ENCODE results near the gene KSR2. TPM values are rescaled to one million over a fixed set of nuclear protein-coding genes. Genes with fewer than 3 reads are reported as not detected.

KSR2 gene
- total and polyA plus RNA-seq, 2 donors = 0.02 to 0.09 TPM

GRCh38 chr12:117524806-117525205, 444.0 kb downstream of the KSR2 start:
- Histone ChIP-seq H3K36me3 (ENCODE audit: control insufficient read depth in 2 of 2, insufficient read depth in 2 of 2, low read length in 1 of 2) (no peaks in the 10 kb centered on the region), H3K4me3 (ENCODE audit: low read length in 2 of 2) (no peak overlapping the region), H3K27ac (ENCODE audit: low read depth in 1 of 2, low read length in 1 of 2) (no peak overlapping the region), H3K4me1 (ENCODE audit: control insufficient read depth in 2 of 2, insufficient read depth in 2 of 2, low read length in 2 of 2) (peaks cover 0 to 3% of the 10 kb centered on the region in 2 donors), H3K27me3 (ENCODE audit: control insufficient read depth in 2 of 2, insufficient read depth in 1 of 2, low read length in 1 of 2) (peaks cover 0 to 2% of the 10 kb centered on the region in 2 donors), H3K9me3 (ENCODE audit: control insufficient read depth in 2 of 2, insufficient read depth in 1 of 2, low read length in 1 of 2) (no peaks in the 10 kb centered on the region)
- no peak for DNase-seq (ENCODE audit: low read depth in 6 of 9, low spot score in 9 of 9)
- WGBS = 95% methylated on average over 17 of the region's 17 CpGs

DNA sequence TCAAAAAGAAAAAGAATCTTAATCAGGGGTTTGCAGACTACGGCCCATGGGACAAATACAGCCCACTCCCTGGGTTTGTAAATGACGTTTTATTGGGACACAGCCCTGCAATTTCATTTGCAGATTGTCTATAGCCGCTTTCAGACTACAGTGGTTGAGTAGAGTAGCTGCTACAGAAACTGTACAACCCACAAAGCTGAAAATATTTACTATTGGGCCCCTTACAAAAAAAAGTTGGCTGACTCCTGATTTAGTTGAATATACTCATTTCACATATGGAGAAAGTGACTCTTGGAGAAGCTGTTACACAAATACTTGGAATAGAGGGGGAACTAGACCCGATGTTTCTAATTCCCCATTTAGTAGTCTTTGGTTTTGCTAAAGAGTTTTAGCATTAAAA, 444.8 kb downstream of the KSR2 start:
- H3K36me3 ChIP-seq (ENCODE audit: control insufficient read depth in 2 of 2, insufficient read depth in 2 of 2, low read length in 1 of 2) = no peaks in the 10 kb centered on the region
- 82% methylated on average over 4 of the region's 4 CpGs for WGBS
- no peak overlapping the region for H3K4me3 ChIP-seq (ENCODE audit: low read length in 2 of 2)
- H3K27me3 ChIP-seq (ENCODE audit: control insufficient read depth in 2 of 2, insufficient read depth in 1 of 2, low read length in 1 of 2) = peaks cover 0 to 2% of the 10 kb centered on the region in 2 donors
- no peaks in the 10 kb centered on the region for H3K9me3 ChIP-seq (ENCODE audit: control insufficient read depth in 2 of 2, insufficient read depth in 1 of 2, low read length in 1 of 2)
- no peak overlapping the region for H3K27ac ChIP-seq (ENCODE audit: low read depth in 1 of 2, low read length in 1 of 2)
- peaks cover 0 to 3% of the 10 kb centered on the region in 2 donors for H3K4me1 ChIP-seq (ENCODE audit: control insufficient read depth in 2 of 2, insufficient read depth in 2 of 2, low read length in 2 of 2)
- no peak for DNase-seq (ENCODE audit: low read depth in 6 of 9, low spot score in 9 of 9)

DNA sequence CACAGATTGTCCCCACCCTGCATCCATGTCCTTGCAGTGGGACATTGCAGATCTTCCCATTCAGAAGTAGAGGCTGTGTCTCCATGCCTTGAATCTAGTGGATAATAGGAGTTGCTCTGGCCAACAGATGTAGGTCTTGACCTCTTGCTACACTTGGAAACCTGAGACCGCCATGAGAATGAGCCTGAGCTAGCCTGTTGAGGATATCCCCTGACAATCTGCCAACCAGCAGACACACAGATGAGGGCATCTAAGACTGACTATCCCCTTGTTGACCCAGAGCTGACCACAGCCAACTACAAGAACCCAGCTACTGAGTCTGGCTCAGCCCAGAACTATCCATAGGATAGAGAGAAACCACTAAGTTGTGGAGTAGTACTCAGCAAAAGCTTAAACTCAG, 446.2 kb downstream of the KSR2 start:
- no peak for DNase-seq (ENCODE audit: low read depth in 6 of 9, low spot score in 9 of 9)
- H3K9me3 ChIP-seq (ENCODE audit: control insufficient read depth in 2 of 2, insufficient read depth in 1 of 2, low read length in 1 of 2) = no peaks in the 10 kb centered on the region
- WGBS = 94% methylated on average over 1 of the region's 1 CpG

GRCh38 chr12:117521867-117522266, 446.9 kb downstream of the KSR2 start:
- DNase-seq (ENCODE audit: low read depth in 6 of 9, low spot score in 9 of 9) = no peak
- H3K4me1 ChIP-seq (ENCODE audit: control insufficient read depth in 2 of 2, insufficient read depth in 2 of 2, low read length in 2 of 2) = peaks cover 0 to 3% of the 10 kb centered on the region in 2 donors
- no peak overlapping the region for H3K4me3 ChIP-seq (ENCODE audit: low read length in 2 of 2)
- H3K9me3 ChIP-seq (ENCODE audit: control insufficient read depth in 2 of 2, insufficient read depth in 1 of 2, low read length in 1 of 2) = no peaks in the 10 kb centered on the region
- no peak overlapping the region for H3K27ac ChIP-seq (ENCODE audit: low read depth in 1 of 2, low read length in 1 of 2)
- 93% methylated on average over 5 of the region's 5 CpGs for WGBS
- no peaks in the 10 kb centered on the region for H3K36me3 ChIP-seq (ENCODE audit: control insufficient read depth in 2 of 2, insufficient read depth in 2 of 2, low read length in 1 of 2)
- peaks cover 0 to 2% of the 10 kb centered on the region in 2 donors for H3K27me3 ChIP-seq (ENCODE audit: control insufficient read depth in 2 of 2, insufficient read depth in 1 of 2, low read length in 1 of 2)

More for the DNA sequence above, 446.2 kb downstream of the KSR2 start:
- Histone ChIP-seq H3K4me1 (ENCODE audit: control insufficient read depth in 2 of 2, insufficient read depth in 2 of 2, low read length in 2 of 2) (peaks cover 0 to 3% of the 10 kb centered on the region in 2 donors), H3K36me3 (ENCODE audit: control insufficient read depth in 2 of 2, insufficient read depth in 2 of 2, low read length in 1 of 2) (no peaks in the 10 kb centered on the region), H3K4me3 (ENCODE audit: low read length in 2 of 2) (no peak overlapping the region), H3K27ac (ENCODE audit: low read depth in 1 of 2, low read length in 1 of 2) (no peak overlapping the region), H3K27me3 (ENCODE audit: control insufficient read depth in 2 of 2, insufficient read depth in 1 of 2, low read length in 1 of 2) (peaks cover 0 to 2% of the 10 kb centered on the region in 2 donors)

DNA sequence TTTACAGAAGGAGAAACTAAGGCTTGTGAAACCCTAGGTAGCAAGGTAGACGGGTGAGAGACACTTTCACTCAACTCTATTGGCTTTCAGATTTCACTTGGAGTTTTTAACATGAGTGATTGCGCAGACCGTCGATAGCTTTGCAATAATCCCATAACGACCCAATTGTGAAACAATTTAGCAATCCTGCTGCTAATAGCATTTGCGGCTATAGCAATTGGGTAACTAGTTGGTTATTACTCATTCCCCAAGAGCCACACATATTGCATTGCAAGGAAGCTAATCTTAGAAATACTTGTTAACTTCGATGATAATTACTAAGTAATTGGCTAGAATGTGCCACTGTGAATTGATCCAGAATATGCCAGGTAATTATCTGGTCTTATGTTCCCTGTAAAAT, 447.4 kb downstream of the KSR2 start:
- DNase-seq (ENCODE audit: low read depth in 6 of 9, low spot score in 9 of 9) = no peak
- no peaks in the 10 kb centered on the region for H3K9me3 ChIP-seq (ENCODE audit: control insufficient read depth in 2 of 2, insufficient read depth in 1 of 2, low read length in 1 of 2)
- 89% methylated on average over 7 of the region's 7 CpGs for WGBS
- peaks cover 0 to 2% of the 10 kb centered on the region in 2 donors for H3K27me3 ChIP-seq (ENCODE audit: control insufficient read depth in 2 of 2, insufficient read depth in 1 of 2, low read length in 1 of 2)
- no peak overlapping the region for H3K27ac ChIP-seq (ENCODE audit: low read depth in 1 of 2, low read length in 1 of 2)
- H3K36me3 ChIP-seq (ENCODE audit: control insufficient read depth in 2 of 2, insufficient read depth in 2 of 2, low read length in 1 of 2) = no peaks in the 10 kb centered on the region
- H3K4me3 ChIP-seq (ENCODE audit: low read length in 2 of 2) = no peak overlapping the region
- H3K4me1 ChIP-seq (ENCODE audit: control insufficient read depth in 2 of 2, insufficient read depth in 2 of 2, low read length in 2 of 2) = no peaks in the 10 kb centered on the region

GRCh38 chr12:117518594-117519270, 450.1 kb downstream of the KSR2 start:
- WGBS = 94% methylated on average over 11 of the region's 11 CpGs
- Histone ChIP-seq H3K27me3 (ENCODE audit: control insufficient read depth in 2 of 2, insufficient read depth in 1 of 2, low read length in 1 of 2) (peaks cover 0 to 2% of the 10 kb centered on the region in 2 donors), H3K9me3 (ENCODE audit: control insufficient read depth in 2 of 2, insufficient read depth in 1 of 2, low read length in 1 of 2) (no peaks in the 10 kb centered on the region), H3K36me3 (ENCODE audit: control insufficient read depth in 2 of 2, insufficient read depth in 2 of 2, low read length in 1 of 2) (no peaks in the 10 kb centered on the region), H3K4me3 (ENCODE audit: low read length in 2 of 2) (no peak overlapping the region), H3K4me1 (ENCODE audit: control insufficient read depth in 2 of 2, insufficient read depth in 2 of 2, low read length in 2 of 2) (no peaks in the 10 kb centered on the region), H3K27ac (ENCODE audit: low read depth in 1 of 2, low read length in 1 of 2) (no peak overlapping the region)
- DNase-seq (ENCODE audit: low read depth in 6 of 9, low spot score in 9 of 9) = no peak

- WGBS = 85% methylated on average over 6 of the region's 6 CpGs
- H3K4me3 ChIP-seq (ENCODE audit: low read length in 2 of 2) = no peak overlapping the region
- DNase-seq (ENCODE audit: low read depth in 6 of 9, low spot score in 9 of 9) = no peak
Measured at GRCh38 chr12:117517219-117517739, 451.5 kb downstream of the KSR2 start.

DNA sequence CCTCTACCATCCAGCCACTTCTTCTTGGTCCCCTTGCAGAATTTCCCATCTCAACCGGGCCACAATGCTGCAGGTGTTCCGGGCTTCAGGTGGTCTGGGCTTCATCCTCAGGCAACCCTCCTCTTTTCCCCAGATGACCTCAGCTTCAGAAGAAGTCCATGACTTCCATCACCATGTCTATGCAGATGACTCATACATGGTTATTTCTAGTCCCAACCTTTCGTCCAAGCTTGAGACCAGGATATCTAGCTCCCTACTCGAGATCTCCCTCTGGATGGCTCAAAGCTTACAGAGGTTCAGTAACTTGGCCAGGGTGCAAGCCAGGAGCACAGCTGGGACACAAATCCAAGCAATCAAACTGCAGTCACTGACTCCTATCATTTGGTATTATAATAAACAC, 452.8 kb downstream of the KSR2 start:
- Histone ChIP-seq H3K27me3 (ENCODE audit: control insufficient read depth in 2 of 2, insufficient read depth in 1 of 2, low read length in 1 of 2) (no peaks in the 10 kb centered on the region), H3K27ac (ENCODE audit: low read depth in 1 of 2, low read length in 1 of 2) (no peak overlapping the region), H3K4me3 (ENCODE audit: low read length in 2 of 2) (no peak overlapping the region), H3K9me3 (ENCODE audit: control insufficient read depth in 2 of 2, insufficient read depth in 1 of 2, low read length in 1 of 2) (no peaks in the 10 kb centered on the region), H3K36me3 (ENCODE audit: control insufficient read depth in 2 of 2, insufficient read depth in 2 of 2, low read length in 1 of 2) (no peaks in the 10 kb centered on the region), H3K4me1 (ENCODE audit: control insufficient read depth in 2 of 2, insufficient read depth in 2 of 2, low read length in 2 of 2) (no peaks in the 10 kb centered on the region)
- 87% methylated on average over 4 of the region's 4 CpGs for WGBS
- no peak for DNase-seq (ENCODE audit: low read depth in 6 of 9, low spot score in 9 of 9)

More at GRCh38 chr12:117517219-117517739, 451.5 kb downstream of the KSR2 start:
- no peaks in the 10 kb centered on the region for H3K36me3 ChIP-seq (ENCODE audit: control insufficient read depth in 2 of 2, insufficient read depth in 2 of 2, low read length in 1 of 2)
- H3K4me1 ChIP-seq (ENCODE audit: control insufficient read depth in 2 of 2, insufficient read depth in 2 of 2, low read length in 2 of 2) = no peaks in the 10 kb centered on the region
- no peak overlapping the region for H3K27ac ChIP-seq (ENCODE audit: low read depth in 1 of 2, low read length in 1 of 2)
- H3K9me3 ChIP-seq (ENCODE audit: control insufficient read depth in 2 of 2, insufficient read depth in 1 of 2, low read length in 1 of 2) = no peaks in the 10 kb centered on the region
- no peaks in the 10 kb centered on the region for H3K27me3 ChIP-seq (ENCODE audit: control insufficient read depth in 2 of 2, insufficient read depth in 1 of 2, low read length in 1 of 2)

DNA sequence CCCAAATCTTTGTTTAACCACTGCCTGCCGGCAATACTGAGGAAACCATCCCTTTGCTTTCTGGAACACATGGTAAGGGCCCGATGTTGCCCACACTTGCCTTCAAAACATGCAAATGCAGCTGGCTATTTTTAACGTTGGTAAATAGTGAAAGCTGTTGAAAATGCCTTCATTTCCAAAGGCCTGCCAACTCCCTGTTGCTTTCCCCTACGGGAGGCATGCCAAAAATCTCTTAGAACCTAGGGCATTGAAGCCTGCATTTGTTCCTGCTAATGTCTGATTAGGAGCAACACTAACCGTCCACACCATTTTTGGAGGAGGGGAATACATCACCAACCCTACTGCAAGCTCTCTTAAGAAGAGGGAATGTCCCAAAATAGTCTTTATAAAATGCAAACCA, 454.8 kb downstream of the KSR2 start:
- WGBS = 55% methylated on average over 5 of the region's 5 CpGs

More for the DNA sequence above, 454.8 kb downstream of the KSR2 start:
- no peaks in the 10 kb centered on the region for H3K27me3 ChIP-seq (ENCODE audit: control insufficient read depth in 2 of 2, insufficient read depth in 1 of 2, low read length in 1 of 2)
- H3K9me3 ChIP-seq (ENCODE audit: control insufficient read depth in 2 of 2, insufficient read depth in 1 of 2, low read length in 1 of 2) = no peaks in the 10 kb centered on the region
- no peak overlapping the region for H3K4me3 ChIP-seq (ENCODE audit: low read length in 2 of 2)
- no peaks in the 10 kb centered on the region for H3K36me3 ChIP-seq (ENCODE audit: control insufficient read depth in 2 of 2, insufficient read depth in 2 of 2, low read length in 1 of 2)
- no peak for DNase-seq (ENCODE audit: low read depth in 6 of 9, low spot score in 9 of 9)
- no peak overlapping the region for H3K27ac ChIP-seq (ENCODE audit: low read depth in 1 of 2, low read length in 1 of 2)
- H3K4me1 ChIP-seq (ENCODE audit: control insufficient read depth in 2 of 2, insufficient read depth in 2 of 2, low read length in 2 of 2) = no peaks in the 10 kb centered on the region
